Ureter (tissue), 1 donor: Measurements from ENCODE around the gene KCNIP2. TPM values are rescaled to one million over a fixed set of nuclear protein-coding genes. Genes with fewer than 3 reads are reported as not detected.

Experiments
- DNase-seq: peaks from one replicate; pipeline ENCODE4 v3.0.0-alpha.2; 2020; ENCODE audit warnings: low spot score
- total RNA-seq: library from RNA; stranded (reverse); gene quantifications from one replicate; pipeline ENCODE4 v1.2.4, GENCODE V29; 2023
- donor health status: DM: yes; HTN: yes; CAD: no.

The KCNIP2 gene
- total RNA-seq, result 5.7 TPM

- DNase-seq, result no peak
Measured at GRCh38 chr10:101843032-101844021, at the start of gene KCNIP2. TSS of gene KCNIP2 (minus strand) at chr10:101843800. CDS start at chr10:101843568, 232 bp downstream.

GRCh38 chr10:101892782-101893391 is 49.3 kb upstream of the KCNIP2 start:
- DNase-seq, result no peak

GRCh38 chr10:101889256-101890210 is 45.9 kb upstream of the KCNIP2 start:
- DNase-seq, result peak; percentile 51

- DNase-seq, result no peak
Measured at GRCh38 chr10:101888251-101888949, 44.8 kb upstream of the KCNIP2 start.

GRCh38 chr10:101887775-101888174 is 44.2 kb upstream of the KCNIP2 start:
- DNase-seq, result no peak

GRCh38 chr10:101886521-101887312 is 43.1 kb upstream of the KCNIP2 start:
- no peak for DNase-seq

- DNase-seq, result no peak
Measured at GRCh38 chr10:101881036-101881774, 37.6 kb upstream of the KCNIP2 start.

GRCh38 chr10:101880232-101880573 is 36.6 kb upstream of the KCNIP2 start:
- no peak for DNase-seq

- no peak for DNase-seq
Measured at GRCh38 chr10:101879456-101880231, 36.0 kb upstream of the KCNIP2 start.

- no peak for DNase-seq
Measured at GRCh38 chr10:101878869-101879268, 35.3 kb upstream of the KCNIP2 start.

- no peak for DNase-seq
Measured at GRCh38 chr10:101875068-101875688, 31.6 kb upstream of the KCNIP2 start.

- DNase-seq, result no peak
Measured at GRCh38 chr10:101874252-101874651, 30.7 kb upstream of the KCNIP2 start.

- no peak for DNase-seq
Measured at GRCh38 chr10:101867931-101868330, 24.3 kb upstream of the KCNIP2 start.

GRCh38 chr10:101859530-101859929 is 15.9 kb upstream of the KCNIP2 start:
- DNase-seq, result no peak

GRCh38 chr10:101858723-101859500 is 15.3 kb upstream of the KCNIP2 start:
- DNase-seq, result no peak

- DNase-seq, result no peak
Measured at GRCh38 chr10:101857802-101858476, 14.3 kb upstream of the KCNIP2 start.

GRCh38 chr10:101856626-101857025 is 13.0 kb upstream of the KCNIP2 start:
- DNase-seq, result no peak
